HG02798 (cell line): ENCODE data around the gene NUDT7.

Experiments
- ATAC-seq: cut with Tn5 transposase; IDR thresholded peaks from one replicate; pipeline ENCODE4 v1.9.1; 2021; ENCODE audit warnings: mild to moderate bottlenecking; ENCODE audit not compliant: unreplicated experiment, poor library complexity

The NUDT7 gene

DNA sequence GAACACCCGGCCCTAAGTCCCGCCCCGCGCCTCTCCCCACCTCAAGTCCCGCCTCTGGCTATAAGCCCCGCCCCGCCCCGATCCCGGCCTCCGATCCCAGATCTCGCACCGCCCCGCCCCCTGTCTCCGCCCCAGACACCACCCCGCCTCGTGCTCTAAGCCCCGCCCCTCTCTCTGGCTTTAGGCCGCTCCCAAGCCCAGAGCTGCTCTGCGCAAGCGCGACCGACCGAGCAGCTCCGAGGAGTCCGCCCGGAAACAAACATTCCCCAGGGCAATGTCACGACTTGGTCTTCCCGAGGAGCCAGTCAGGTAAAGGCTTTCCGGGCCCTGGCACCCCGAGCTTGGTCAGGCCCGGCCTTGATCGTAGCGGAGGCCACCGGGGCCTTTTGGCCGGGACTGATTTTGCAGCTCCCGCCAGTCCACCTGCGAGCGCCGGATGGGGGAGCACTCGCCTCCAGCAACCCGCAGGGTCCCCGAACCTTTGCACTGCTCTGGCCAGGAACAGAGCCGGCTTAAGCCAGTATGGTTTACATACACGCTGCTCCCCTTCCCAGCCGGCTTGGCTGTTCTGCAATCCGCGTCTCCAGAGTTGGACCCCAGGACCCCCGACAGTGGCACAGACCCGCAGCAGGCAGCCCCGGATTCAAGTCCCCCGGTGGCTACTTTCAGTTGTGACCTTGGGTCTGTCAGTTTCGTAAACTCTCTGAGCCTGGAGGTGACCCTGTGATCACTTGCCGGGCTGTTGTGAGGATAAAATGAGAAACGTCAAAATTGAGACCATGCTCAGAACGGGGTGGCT, at the start of gene NUDT7:
NUDT7 (plus strand) TSS at position 206 of the 799 bp plus-strand sequence; CDS start at position 275, 69 bp downstream.
- ATAC-seq = peak; percentile 90

DNA sequence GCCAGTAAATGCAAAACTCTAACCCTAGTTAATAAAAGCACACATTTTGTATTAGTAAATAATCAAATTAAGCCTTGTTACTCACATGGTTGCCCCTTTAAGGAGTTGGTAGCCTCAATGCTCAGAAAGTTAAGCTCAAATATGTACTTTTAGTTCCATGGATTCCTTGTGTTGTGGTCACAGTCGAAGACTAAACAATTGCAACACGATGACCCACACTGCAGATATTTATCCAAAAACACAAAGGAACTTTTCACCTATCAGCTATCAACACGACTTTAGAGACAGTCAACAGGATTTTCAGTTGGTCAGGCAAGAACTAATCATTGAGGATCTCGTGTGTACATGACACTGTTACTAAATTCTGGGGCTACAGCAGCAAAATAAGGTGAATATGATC, 47.4 kb upstream of the NUDT7 start:
- no peak for ATAC-seq

DNA sequence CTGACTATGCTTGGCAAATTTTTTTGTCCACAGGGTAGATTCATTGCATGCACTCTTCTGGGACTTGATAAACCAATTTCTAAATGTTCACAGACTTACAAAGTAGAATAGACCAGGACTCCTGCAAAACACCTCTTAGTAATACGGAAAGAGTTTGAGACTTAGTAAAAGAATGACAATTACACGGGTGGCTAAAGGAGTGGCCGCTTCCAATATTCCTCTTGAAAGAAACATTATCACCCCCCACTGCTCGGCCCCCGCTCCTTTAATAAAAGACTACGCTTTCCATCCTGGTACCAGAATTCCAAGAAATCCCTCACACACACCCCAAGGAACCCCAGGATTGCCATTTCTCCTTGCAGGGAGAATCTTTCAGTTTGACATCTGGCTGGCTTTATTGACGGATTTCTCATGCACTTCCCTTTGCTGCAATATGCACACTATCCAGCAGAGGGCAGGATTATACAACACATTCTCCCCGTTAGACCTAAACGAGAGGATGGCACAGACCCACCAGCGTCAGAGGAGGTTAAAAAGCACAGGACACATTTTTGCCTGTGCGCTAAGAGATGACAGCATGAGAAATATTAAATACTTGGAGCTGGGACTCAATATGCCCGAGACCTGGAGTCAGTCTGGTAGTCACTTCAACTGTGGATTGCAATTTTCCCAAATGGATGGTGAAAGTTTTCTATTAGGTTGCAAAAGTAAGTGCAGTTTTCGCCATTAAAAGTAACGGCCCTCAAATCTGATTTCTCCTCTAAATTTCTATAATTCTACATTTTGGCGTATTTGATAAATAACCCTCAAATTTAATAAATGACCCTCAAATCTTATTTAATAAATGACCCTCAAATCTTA, 46.6 kb upstream of the NUDT7 start:
- ATAC-seq = peak; percentile 76

DNA sequence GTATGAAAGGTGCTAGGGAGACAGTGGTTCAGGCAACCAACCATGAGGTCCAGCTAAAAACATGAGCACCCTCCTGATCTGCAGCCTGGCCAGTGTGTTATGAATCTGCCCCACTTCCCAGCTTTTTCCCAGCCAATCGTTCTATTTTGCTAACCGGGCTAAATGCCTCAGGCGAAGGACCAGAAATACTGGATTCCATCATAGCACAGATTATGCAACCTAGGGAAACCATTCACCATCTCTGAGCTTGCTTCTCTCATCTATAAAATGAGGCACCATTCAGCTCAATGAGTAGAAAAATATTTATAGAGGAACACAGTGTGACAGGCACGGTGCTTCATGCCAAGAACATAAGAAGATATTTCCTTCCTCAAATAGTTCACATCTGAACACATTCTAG, 45.2 kb upstream of the NUDT7 start:
- ATAC-seq = no peak

DNA sequence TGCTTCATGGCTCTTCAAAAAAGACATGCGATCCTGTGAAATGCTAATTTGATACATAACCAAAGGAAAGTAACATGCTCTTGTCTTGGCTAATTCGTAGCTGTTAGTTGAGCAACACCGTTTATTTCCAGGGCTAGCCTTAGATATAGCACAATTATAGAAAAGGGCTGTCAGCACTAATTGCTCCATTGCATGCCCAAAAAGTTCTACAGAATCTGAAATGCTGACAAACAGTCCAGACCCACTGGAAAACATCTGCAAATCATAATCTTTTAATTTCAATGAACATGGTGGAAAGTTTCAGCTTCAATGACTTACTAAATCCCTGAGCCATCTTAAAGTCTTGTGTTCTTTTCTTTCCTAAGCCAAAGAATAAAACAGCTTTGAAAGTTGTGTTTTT, 42.9 kb upstream of the NUDT7 start:
- no peak for ATAC-seq

DNA sequence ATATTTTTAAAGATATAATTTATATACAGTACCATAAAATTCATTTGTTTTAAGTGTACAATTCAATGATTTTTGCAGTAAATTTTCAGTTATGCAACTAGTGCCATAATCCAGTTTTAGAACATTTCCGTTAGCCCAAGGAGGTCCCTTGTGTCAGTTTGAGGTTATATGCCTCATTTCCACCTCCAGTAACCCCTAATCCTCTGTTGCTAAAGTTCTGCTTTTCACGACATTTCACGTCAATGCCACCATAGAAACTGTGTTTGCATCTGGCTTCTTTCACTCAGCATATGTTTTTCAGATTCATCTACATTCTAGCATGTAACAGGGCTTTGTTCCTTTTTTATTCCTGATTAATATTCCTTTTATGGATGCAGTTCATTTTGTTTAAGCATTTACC, 42.4 kb upstream of the NUDT7 start:
- ATAC-seq = no peak

DNA sequence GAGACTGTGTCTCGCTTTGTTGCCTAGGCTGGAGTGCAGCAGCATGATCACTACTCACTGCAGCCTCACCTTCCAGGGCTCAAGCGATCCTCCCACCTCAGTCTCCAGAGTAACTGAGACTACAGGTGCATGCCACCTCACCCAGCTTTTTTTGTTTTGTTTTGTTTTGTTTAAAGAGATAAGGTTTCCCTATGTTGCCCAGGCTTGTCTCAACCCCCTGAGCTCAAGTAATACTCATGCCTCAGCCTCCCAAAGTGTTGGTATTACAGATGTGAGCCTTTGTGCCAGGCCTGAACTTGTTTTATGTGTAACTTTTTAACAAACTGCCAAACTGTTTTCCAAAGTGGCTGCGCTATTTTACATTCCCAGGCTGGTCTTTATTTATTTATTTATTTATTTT, 41.8 kb upstream of the NUDT7 start:
- ATAC-seq = no peak

DNA sequence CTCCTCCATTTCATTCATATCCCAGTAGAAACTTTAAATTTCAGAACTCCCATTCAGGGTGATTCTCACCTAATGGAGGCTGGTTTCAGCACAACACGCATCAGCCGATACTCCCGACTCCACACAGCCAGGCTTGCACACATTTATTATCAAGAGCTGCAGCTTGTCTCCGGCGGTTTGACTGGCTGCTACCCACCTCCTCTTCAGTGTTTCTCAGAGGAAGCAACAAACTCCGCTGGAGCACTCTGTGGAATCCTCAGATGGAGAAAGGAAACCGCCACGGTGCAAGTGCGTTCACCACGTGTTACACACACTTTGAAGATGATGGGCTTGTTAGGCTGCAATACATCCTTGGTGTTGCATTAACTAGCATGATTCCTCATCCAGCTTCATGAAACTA, 39.7 kb upstream of the NUDT7 start:
- no peak for ATAC-seq

DNA sequence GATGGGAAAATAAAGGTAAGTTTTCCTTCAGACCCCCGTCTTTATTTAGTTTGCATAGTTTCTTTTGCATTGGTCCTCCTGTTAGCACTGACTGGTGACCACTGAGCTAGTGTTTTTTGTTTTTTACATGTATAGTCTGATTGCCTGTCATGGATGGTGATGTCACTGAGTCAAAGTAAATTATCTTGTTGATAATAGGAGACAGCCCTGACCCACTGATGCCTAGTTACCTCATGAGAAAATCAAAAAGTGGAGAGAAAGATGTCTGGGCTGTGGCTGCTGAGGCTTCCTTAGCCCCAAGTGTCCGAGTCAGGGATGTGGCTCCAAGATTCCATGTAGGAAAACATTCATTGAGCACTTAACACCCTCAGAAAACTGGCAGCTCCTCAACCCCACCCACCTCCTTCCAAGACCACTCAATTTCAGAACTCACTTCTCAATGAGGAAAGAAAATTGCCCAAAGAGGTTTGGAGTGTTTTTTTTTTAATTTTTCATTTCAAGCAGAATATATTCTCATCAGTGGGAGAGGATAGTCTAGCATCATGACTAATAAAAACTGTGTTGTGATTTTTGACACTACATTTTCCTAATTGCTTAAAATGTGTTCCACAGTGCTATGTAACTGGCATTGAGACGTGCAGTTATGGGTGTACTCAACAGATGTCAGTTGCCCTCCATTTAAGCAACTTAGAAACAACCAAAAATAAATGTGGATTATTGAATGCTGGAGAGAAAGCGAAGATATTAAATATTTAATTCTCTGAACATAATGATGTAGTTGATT, 38.7 kb upstream of the NUDT7 start:
- ATAC-seq = no peak

DNA sequence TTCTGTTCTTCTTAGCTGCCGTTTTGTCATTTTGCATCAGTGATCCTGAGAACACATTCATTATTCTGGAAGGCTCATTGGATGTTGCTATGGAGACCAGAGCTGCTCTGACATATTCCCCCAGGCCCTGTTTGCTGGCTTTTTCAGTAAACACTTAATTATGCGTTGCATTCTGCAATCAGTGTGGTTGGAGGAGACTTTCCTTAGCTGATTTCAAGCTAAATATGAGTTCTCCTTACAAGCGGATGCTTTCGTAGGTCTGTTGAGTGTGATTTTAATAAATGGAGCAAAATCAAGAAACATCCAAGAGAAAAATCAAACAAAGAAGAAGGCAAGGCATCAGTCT, 38.2 kb upstream of the NUDT7 start:
- ATAC-seq = no peak

DNA sequence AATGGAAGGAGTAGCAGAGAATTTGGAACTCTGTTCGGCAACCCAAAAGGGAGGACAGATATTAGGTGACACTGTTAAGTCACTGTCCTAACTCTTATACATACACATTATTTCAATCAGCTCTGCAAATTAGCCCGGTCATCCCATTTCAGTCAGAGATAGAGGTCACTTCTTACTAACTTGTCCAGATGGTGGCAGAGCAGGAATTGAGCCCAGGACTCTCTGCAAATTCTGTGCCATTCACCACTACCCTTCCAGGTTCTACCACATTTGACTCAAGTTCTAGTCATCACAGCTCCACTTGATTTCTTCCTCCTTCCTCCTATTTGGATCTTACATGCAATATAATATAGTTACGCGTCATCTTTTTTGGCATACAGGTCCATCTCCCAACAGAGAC, 35.9 kb upstream of the NUDT7 start:
- ATAC-seq = no peak

DNA sequence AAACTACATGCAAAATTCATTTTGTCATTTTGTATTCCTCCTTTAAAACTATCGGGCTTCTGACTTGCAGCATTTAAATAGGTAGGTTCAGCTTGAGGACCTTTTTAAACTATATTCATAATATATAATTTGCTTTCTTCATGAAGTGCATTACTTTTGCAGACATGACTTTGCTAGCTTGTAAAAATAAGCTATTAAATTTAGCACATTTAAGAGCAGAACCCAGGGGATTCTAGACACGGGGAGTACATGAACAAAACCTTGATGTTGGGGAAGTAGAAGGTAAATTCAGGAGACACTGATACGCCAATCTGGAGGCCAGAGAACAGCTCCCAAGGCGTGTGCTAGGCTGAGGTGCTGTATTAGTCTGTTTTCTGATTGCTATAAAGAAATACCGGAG, 32.3 kb upstream of the NUDT7 start:
- ATAC-seq = no peak

DNA sequence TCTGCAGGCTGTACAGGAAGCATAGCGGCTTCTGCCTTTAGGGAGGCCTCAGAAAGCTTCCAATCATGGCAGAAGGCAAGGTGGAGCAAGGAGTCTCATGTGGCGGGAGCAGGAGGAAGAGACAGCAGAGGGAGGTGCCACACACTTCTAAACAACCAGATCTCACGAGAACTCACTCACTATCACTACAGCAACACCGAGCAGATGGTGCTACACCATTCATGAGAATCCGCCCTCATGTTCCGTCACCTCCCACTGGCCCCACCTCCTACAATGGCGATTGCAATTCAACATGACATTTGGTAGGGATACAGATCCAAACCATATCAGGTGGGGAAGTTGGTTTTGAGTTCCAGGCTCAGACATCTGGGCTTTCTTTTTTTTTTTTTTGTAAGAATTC, 31.9 kb upstream of the NUDT7 start:
- no peak for ATAC-seq

DNA sequence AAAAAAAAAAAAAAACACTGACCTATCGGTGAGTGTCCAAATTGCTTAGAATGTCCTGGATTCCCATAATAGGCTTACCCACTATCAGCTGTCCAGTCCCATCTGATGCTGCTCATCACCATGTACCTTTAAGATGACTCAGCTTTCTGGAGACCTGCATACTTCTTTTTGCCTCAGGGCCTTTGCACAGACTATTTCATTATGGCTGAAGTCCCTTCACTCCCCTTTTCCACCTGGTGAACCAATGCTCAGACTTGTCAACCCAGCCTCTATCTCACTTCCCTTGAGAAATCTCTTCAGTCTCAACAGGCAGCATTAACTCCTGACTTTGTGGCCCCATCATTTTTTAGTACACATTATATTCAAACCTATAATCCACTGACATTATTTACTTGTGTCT, 29.7 kb upstream of the NUDT7 start:
- no peak for ATAC-seq

DNA sequence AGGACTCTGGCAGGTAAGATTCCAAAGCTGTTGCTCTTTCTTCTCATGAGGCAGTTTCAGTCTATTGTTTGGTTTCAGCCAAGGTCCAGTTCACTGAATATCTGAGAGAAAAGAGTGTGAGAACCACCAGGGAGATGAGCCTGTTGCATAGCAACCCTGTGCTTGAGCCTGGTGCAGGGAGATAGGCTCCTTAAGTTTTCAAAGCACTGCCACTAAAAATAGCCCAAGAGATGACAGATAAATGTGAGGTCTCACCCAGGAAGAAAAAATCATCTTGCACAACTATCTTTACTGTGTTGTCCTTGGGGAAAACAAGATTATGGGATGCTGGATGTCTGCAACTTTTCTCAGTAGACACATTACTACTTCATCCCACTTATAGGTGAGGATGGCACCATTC, 26.2 kb upstream of the NUDT7 start:
- ATAC-seq = no peak

DNA sequence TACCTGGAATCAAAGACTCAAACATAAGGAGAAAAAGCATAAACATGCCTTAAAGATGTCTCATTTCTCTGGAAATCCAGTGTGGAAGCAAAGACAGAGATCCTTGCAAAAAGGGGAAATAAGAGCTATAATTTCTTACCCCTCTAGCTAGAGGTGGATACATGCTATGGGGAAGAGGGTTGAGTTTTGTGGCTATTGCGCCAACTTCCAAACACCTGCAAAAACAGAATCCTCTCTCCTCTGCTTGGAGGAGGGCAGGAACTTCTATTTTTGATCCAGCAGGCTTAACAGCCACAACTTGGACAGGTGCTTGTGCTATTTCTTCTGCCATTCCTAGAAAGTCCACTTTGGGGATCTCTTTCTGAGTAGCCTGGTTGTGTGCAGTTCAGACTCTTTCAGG, 21.5 kb upstream of the NUDT7 start:
- no peak for ATAC-seq

DNA sequence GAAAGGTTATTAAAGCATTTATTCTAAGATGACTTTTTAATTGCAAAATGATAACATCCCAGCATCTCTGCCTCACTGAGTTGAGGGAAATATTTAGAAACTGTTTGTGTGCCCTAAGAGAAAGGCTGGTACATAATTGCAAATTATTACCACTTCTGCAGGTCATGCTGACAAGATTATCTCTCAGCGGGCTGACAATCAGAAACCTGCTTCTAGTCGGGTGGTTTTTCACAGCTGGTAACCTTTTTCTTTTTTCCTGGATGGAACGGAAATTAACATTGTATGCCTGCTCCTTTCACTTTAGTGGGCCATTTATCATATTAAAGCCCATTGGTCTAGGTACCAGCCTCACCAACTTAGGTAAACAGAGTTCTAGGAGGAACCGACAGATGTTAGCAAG, 17.0 kb upstream of the NUDT7 start:
- no peak for ATAC-seq

DNA sequence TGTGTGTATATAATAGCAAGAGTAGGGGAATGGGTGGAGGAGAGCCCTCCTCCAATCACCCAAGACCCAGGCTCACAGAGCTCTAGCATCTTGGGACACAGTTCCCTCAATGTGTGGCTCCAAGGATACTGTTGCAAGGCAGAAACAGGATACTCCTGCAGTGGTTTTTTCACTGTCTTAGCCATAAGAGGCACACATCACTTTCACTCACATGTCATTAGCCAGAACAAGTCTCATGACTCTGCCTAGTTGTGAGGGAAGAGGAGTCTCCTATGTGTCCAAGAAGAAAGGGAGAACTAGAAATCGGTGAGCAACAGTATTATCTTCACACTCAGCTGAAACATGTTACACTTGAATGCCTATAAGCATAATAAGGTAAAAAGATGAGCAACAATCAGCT, 11.1 kb upstream of the NUDT7 start:
- ATAC-seq = no peak

DNA sequence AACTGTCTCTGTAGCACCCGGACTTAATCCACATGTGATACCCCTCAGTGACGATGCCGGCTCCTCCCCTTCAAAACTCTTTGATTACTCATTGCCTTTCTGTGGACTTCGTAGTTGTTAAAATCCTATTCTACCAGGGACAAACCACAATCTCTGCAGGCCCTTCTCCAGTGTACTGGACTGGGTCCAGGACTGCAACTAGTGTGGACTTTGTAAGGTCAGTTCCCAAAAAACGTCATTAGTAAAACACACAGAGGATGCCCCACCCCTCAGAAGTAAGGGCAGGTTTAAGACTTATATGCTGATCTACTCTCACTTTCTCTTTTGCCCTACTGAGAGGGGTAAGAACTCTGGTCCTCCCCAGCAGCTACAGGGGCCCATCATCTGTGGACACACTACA, 10.5 kb upstream of the NUDT7 start:
- no peak for ATAC-seq

DNA sequence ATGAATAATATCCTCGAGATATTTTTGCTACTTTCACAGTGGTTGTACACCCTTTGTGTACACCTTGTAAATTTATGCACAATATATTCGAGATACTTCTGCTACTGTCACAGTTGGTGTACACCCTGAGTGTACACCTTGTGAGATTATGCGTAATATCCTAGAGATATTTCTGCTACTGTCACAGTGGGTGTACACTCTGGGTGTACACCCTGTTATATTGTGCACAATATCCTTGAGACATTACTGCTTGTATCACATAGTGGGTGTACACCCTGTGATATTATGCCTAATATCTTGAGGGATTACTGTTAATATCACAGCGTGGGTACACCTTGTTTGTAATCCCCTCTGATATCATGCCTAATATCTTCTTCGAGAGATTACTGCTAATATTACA, 7.2 kb upstream of the NUDT7 start:
- ATAC-seq = no peak

DNA sequence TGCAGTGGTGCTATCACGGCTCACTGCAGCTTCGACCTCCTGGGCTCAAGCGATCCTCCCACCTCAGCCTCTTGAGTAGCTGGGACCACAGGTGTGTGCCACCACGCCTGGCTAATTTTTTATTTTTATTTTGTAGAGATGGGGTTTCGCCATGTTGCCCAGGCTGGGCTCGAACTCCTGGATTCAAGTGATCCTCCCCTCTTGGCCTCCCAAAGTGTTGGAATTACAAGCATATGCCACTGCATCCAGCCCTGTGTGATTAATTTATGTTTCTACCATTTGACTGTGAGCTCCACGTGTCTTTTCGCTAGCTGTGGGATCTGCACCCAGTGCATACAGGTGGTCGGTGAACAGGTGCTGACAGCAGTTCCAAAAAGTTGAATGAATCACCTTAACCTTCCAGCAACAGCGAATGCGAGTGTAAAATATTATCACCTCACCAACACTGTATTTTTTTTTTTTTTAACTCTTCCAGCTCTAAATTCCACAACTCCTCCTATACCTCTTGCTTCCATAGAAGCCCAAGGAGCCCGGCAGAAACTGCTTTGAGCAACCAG, 484 bp upstream of the NUDT7 start:
- ATAC-seq = peak; percentile 17
